Stimulated activated CD8-positive, alpha-beta memory T cell treated with anti-CD3 and anti-CD28 coated beads, Interleukin-4, amount 100 ng/mL, for 24 hours (primary cell): ENCODE measurements around the gene MBD6.
"Not testable (repeated sequence)": the region's sequence is repeated elsewhere in the genome, so short reads cannot be mapped to it uniquely, and the experiment has no call there.

ENCODE experiments used
- DNase-seq: peaks from one replicate; pipeline ENCODE4 v3.0.0-alpha.2; 2020; ENCODE audit warnings: low read depth

MBD6 gene

GRCh38 chr12:57515408-57515933, 7.2 kb upstream of the MBD6 start:
- no peak for DNase-seq

GRCh38 chr12:57515934-57516541, 6.6 kb upstream of the MBD6 start:
- no peak for DNase-seq

- no peak for DNase-seq
Observed at GRCh38 chr12:57516617-57517153, 5.9 kb upstream of the MBD6 start.

GRCh38 chr12:57517187-57517586, 5.4 kb upstream of the MBD6 start:
- DNase-seq = no peak

- not testable (repeated sequence) for DNase-seq
Observed at GRCh38 chr12:57517718-57518117, 4.9 kb upstream of the MBD6 start.

GRCh38 chr12:57518176-57518919, 4.3 kb upstream of the MBD6 start:
- no peak for DNase-seq

- no peak for DNase-seq
Observed at GRCh38 chr12:57518920-57519795, 3.5 kb upstream of the MBD6 start.

- no peak for DNase-seq
Observed at GRCh38 chr12:57519796-57520052, 2.9 kb upstream of the MBD6 start.

- peak; percentile 100 for DNase-seq
Observed at GRCh38 chr12:57520053-57520818, 2.4 kb upstream of the MBD6 start, which contains the start of gene DDIT3. Gene DDIT3 (minus strand): TSS chr12:57520514. CDS start chr12:57517406, 3,108 bp downstream.

GRCh38 chr12:57521525-57522010, 1.1 kb upstream of the MBD6 start:
- no peak for DNase-seq

GRCh38 chr12:57522887-57523705, 472 bp downstream of the MBD6 start:
- DNase-seq = no peak

- no peak for DNase-seq
Observed at GRCh38 chr12:57523706-57524614, 1.3 kb downstream of the MBD6 start.

- DNase-seq = no peak
Observed at GRCh38 chr12:57524814-57525614, 2.4 kb downstream of the MBD6 start.

- no peak for DNase-seq
Observed at GRCh38 chr12:57525615-57526383, 3.2 kb downstream of the MBD6 start.

- no peak for DNase-seq
Observed at GRCh38 chr12:57526477-57527126, 4.0 kb downstream of the MBD6 start.

- no peak for DNase-seq
Observed at GRCh38 chr12:57527184-57527583, 4.6 kb downstream of the MBD6 start.

GRCh38 chr12:57528176-57528575, 5.6 kb downstream of the MBD6 start:
- no peak for DNase-seq
